ENCODE measurements around the gene VSTM4. TPM values are rescaled to one million over a fixed set of nuclear protein-coding genes. Genes with fewer than 3 reads are reported as not detected.

Gene VSTM4
- total RNA-seq, 4 donors from 2014 or later: 10.0 to 21.4 (median 12.6) TPM

- no peak for DNase-seq (ENCODE audit: extremely low spot score)
- no peak for TF ChIP-seq CTCF (IDR thresholded peaks at IDR 0.05)
- no peak for TF ChIP-seq POLR2AphosphoS5 (IDR thresholded peaks at IDR 0.05)
- no peak for TF ChIP-seq EP300 (IDR thresholded peaks at IDR 0.05)
- no peak for TF ChIP-seq POLR2A (IDR thresholded peaks at IDR 0.05; ENCODE audit: low read depth)
- intact Hi-C loops (cut with DNase I): no loop called here
- H3K4me1 ChIP-seq: no peaks in the 10 kb centered on the region
- 87% methylated on average over 1 of the region's 1 CpG for WGBS
- no peak overlapping the region for H3K4me3 ChIP-seq
- H3K27ac ChIP-seq (replicated peaks in 1 of 4): no peak overlapping the region
- no peaks in the 10 kb centered on the region for H3K27me3 ChIP-seq
- H3K36me3 ChIP-seq: no peaks in the 10 kb centered on the region
- H3K9me3 ChIP-seq: no peaks in the 10 kb centered on the region
These were observed 125.1 kb downstream of the VSTM4 start for GRCh38 chr10:48990226-48990625.

GRCh38 chr10:48985621-48986158 is 129.6 kb downstream of the VSTM4 start:
- DNase-seq (ENCODE audit: extremely low spot score): no peak
- Histone ChIP-seq H3K9me3 (no peaks in the 10 kb centered on the region), H3K4me1 (peaks cover 0 to 5% (median 2%) of the 10 kb centered on the region in 4 donors), H3K4me3 (no peak overlapping the region), H3K27me3 (no peaks in the 10 kb centered on the region), H3K27ac (replicated peaks in 1 of 4) (no peak overlapping the region), H3K36me3 (no peaks in the 10 kb centered on the region)
- 94% methylated on average over 2 of the region's 7 CpGs for WGBS
- intact Hi-C loops (cut with DNase I): loop anchor here (10.0 kb wide), 2 partner anchors 179 to 529 kb away; no protein-coding TSS in a partner anchor
- TF ChIP-seq POLR2A (IDR thresholded peaks at IDR 0.05; ENCODE audit: low read depth): no peak
- TF ChIP-seq CTCF (IDR thresholded peaks at IDR 0.05): no peak
- TF ChIP-seq EP300 (IDR thresholded peaks at IDR 0.05): no peak
- no peak for TF ChIP-seq POLR2AphosphoS5 (IDR thresholded peaks at IDR 0.05)

GRCh38 chr10:48983648-48984351 is 131.5 kb downstream of the VSTM4 start:
- intact Hi-C loops (cut with DNase I): loop anchor here (10.0 kb wide), 2 partner anchors 181 to 531 kb away; no protein-coding TSS in a partner anchor
- DNase-seq (ENCODE audit: extremely low spot score): no peak
- TF ChIP-seq CTCF (IDR thresholded peaks at IDR 0.05) (no peak), POLR2AphosphoS5 (IDR thresholded peaks at IDR 0.05) (no peak), EP300 (IDR thresholded peaks at IDR 0.05) (no peak), POLR2A (IDR thresholded peaks at IDR 0.05; ENCODE audit: low read depth) (no peak)
- Histone ChIP-seq H3K27ac (replicated peaks in 1 of 4) (no peak overlapping the region), H3K4me1 (peaks cover 0 to 5% (median 2%) of the 10 kb centered on the region in 4 donors), H3K36me3 (no peaks in the 10 kb centered on the region), H3K27me3 (no peaks in the 10 kb centered on the region), H3K4me3 (no peak overlapping the region), H3K9me3 (no peaks in the 10 kb centered on the region)
- 75% methylated on average over 5 of the region's 5 CpGs for WGBS

GRCh38 chr10:48982584-48982983 is 132.7 kb downstream of the VSTM4 start:
- WGBS: 80% methylated on average over 5 of the region's 5 CpGs

More at GRCh38 chr10:48982584-48982983, 132.7 kb downstream of the VSTM4 start:
- no peak for DNase-seq (ENCODE audit: extremely low spot score)
- no peaks in the 10 kb centered on the region for H3K36me3 ChIP-seq
- intact Hi-C loops (cut with DNase I): loop anchor here (10.0 kb wide), 2 partner anchors 182 to 532 kb away; no protein-coding TSS in a partner anchor
- TF ChIP-seq EP300 (IDR thresholded peaks at IDR 0.05) (no peak), POLR2A (IDR thresholded peaks at IDR 0.05; ENCODE audit: low read depth) (no peak), CTCF (IDR thresholded peaks at IDR 0.05) (no peak)
- H3K4me3 ChIP-seq: no peak overlapping the region
- no peaks in the 10 kb centered on the region for H3K27me3 ChIP-seq
- H3K27ac ChIP-seq (replicated peaks in 1 of 4): no peak overlapping the region
- no peaks in the 10 kb centered on the region for H3K9me3 ChIP-seq
- H3K4me1 ChIP-seq: peaks cover 0 to 5% (median 2%) of the 10 kb centered on the region in 4 donors
